SK-N-SH (cell line): Measurements from ENCODE around the gene BRD9.
"Not testable (repeated sequence)": the region's sequence is repeated elsewhere in the genome, so short reads cannot be mapped to it uniquely, and the experiment has no call there.

ENCODE experiments used
- CTCF ChIP-seq: fragments of 200-600 bp; sonication (generic); IDR thresholded peaks from 2 replicates; pipeline ENCODE4 v1.6.1; 2017; ENCODE audit warnings: antibody characterized with exemption, mild to moderate bottlenecking, moderate library complexity
- ELF1 ChIP-seq: IDR thresholded peaks from 2 replicates; pipeline ENCODE4 v1.4.0; 2012
- FOXM1 ChIP-seq: IDR thresholded peaks from 2 replicates; pipeline ENCODE4 v1.4.0; 2012; ENCODE audit warnings: low read depth, mild to moderate bottlenecking
- MAX ChIP-seq: IDR thresholded peaks from 2 replicates; pipeline ENCODE4 v1.4.0; 2012; ENCODE audit warnings: low read depth
- POLR2AphosphoS5 ChIP-seq: IDR thresholded peaks from 2 replicates; pipeline ENCODE4 v1.6.1; 2012; ENCODE audit warnings: low read depth, low read length
- RAD21 ChIP-seq: IDR thresholded peaks from 2 replicates; pipeline ENCODE4 v1.6.1; 2012; ENCODE audit warnings: mild to moderate bottlenecking, low read length
- TAF1 ChIP-seq: IDR thresholded peaks from 2 replicates; pipeline ENCODE4 v1.6.1; 2012; ENCODE audit warnings: low read depth, mild to moderate bottlenecking, low read length, moderate library complexity, borderline replicate concordance
- TEAD4 ChIP-seq: IDR thresholded peaks from 2 replicates; pipeline ENCODE4 v1.4.0; 2012; ENCODE audit warnings: mild to moderate bottlenecking, borderline replicate concordance; ENCODE audit not compliant: insufficient read depth

- not testable (repeated sequence) for TF ChIP-seq FOXM1, CTCF, ELF1, RAD21, TAF1, TEAD4, MAX, POLR2AphosphoS5
Observed at GRCh38 chr5:837621-838121, 54.9 kb downstream of the BRD9 start.
